OCI-LY3 (cell line): ENCODE results near the gene EPYC.

Source experiments
- CTCF ChIP-seq: fragments of 200-600, 300-600 bp; sonication (generic); IDR thresholded peaks from 2 replicates; pipeline ENCODE4 v1.5.1; 2014; ENCODE audit warnings: antibody characterized with exemption, low read length, low read depth
- EZH2phosphoT487 ChIP-seq: fragments of 200-600 bp; shearing (Covaris generic); IDR thresholded peaks from 2 replicates; pipeline ENCODE4 v1.6.1; 2018; ENCODE audit warnings: antibody characterized with exemption, mixed run types, low read depth

- TF ChIP-seq CTCF (no peak), EZH2phosphoT487 (no peak)
Observed at GRCh38 chr12:90964616-90965015, 40.2 kb downstream of the EPYC start.
